PFSK-1 (cell line): Measurements from ENCODE around the gene CRIP2.

Experiments
- POLR2AphosphoS5 ChIP-seq: IDR thresholded peaks from 2 replicates; pipeline ENCODE4 v1.6.1; 2012; ENCODE audit warnings: low read depth, mild to moderate bottlenecking, control low read depth, low read length, moderate library complexity
- SIN3A ChIP-seq: IDR thresholded peaks from 2 replicates; pipeline ENCODE4 v1.6.1; 2012; ENCODE audit warnings: mild to moderate bottlenecking, low read length, moderate library complexity, borderline replicate concordance; ENCODE audit not compliant: insufficient read depth
- TAF1 ChIP-seq: IDR thresholded peaks from 2 replicates; pipeline ENCODE4 v1.6.1; 2012; ENCODE audit warnings: low read length, control low read depth, borderline replicate concordance; ENCODE audit not compliant: insufficient read depth
- TF ChIP-seq, protein P1 (sequence below), 2 experiments: IDR thresholded peaks; 2 replicates each; pipeline versions ENCODE4 v1.6.1 to v1.8.0; 2011 to 2012; ENCODE audit warnings: low read depth in 2 of 2, low read length in 2 of 2, control low read depth in 1 of 2, inconsistent platforms in 1 of 2, mild to moderate bottlenecking in 1 of 2, moderate library complexity in 1 of 2; ENCODE audit not compliant: insufficient read depth in 1 of 2

- no peak for TF ChIP-seq SIN3A
- TF ChIP-seq TAF1, result no peak
- TF ChIP-seq, protein P1, sequence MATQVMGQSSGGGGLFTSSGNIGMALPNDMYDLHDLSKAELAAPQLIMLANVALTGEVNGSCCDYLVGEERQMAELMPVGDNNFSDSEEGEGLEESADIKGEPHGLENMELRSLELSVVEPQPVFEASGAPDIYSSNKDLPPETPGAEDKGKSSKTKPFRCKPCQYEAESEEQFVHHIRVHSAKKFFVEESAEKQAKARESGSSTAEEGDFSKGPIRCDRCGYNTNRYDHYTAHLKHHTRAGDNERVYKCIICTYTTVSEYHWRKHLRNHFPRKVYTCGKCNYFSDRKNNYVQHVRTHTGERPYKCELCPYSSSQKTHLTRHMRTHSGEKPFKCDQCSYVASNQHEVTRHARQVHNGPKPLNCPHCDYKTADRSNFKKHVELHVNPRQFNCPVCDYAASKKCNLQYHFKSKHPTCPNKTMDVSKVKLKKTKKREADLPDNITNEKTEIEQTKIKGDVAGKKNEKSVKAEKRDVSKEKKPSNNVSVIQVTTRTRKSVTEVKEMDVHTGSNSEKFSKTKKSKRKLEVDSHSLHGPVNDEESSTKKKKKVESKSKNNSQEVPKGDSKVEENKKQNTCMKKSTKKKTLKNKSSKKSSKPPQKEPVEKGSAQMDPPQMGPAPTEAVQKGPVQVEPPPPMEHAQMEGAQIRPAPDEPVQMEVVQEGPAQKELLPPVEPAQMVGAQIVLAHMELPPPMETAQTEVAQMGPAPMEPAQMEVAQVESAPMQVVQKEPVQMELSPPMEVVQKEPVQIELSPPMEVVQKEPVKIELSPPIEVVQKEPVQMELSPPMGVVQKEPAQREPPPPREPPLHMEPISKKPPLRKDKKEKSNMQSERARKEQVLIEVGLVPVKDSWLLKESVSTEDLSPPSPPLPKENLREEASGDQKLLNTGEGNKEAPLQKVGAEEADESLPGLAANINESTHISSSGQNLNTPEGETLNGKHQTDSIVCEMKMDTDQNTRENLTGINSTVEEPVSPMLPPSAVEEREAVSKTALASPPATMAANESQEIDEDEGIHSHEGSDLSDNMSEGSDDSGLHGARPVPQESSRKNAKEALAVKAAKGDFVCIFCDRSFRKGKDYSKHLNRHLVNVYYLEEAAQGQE (IDR thresholded peaks at IDR 0.05; ENCODE audit: insufficient read depth in 1 of 2, low read depth in 2 of 2, low read length in 2 of 2), result no peak
- TF ChIP-seq POLR2AphosphoS5, result no peak
These were observed 17.6 kb upstream of the CRIP2 start for GRCh38 chr14:105456736-105457617.
